Measurements from ENCODE around the gene ADAM19.
A peak's percentile ranks its signal among the peaks of the same experiment; 100 is the strongest.

ADAM19 gene

DNA sequence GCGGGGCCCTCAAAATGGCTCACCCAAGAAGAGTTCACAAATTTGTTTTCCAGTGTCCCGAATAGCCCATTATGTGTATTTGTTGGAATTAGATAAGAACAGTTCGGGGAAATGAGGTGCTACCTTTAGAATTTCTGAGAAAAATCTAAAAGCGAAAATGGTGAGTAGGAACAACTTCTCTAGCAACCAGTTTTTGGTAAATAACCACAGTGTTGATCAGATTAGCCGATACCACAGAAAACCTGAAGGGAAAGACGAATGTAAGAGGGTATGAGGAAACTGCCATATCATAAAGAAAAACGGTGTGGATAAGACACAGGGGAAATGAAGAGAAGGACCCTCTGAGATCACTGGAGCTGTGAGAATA is 31.0 kb downstream of the ADAM19 start:
- DNase-seq = no peak

GRCh38 chr5:157543825-157544622 is 31.6 kb downstream of the ADAM19 start:
- no peak for DNase-seq

- no peak for DNase-seq
Observed at GRCh38 chr5:157542282-157543000, 33.1 kb downstream of the ADAM19 start.

- no peak for DNase-seq
Observed at GRCh38 chr5:157541447-157542118, 34.0 kb downstream of the ADAM19 start.

DNA sequence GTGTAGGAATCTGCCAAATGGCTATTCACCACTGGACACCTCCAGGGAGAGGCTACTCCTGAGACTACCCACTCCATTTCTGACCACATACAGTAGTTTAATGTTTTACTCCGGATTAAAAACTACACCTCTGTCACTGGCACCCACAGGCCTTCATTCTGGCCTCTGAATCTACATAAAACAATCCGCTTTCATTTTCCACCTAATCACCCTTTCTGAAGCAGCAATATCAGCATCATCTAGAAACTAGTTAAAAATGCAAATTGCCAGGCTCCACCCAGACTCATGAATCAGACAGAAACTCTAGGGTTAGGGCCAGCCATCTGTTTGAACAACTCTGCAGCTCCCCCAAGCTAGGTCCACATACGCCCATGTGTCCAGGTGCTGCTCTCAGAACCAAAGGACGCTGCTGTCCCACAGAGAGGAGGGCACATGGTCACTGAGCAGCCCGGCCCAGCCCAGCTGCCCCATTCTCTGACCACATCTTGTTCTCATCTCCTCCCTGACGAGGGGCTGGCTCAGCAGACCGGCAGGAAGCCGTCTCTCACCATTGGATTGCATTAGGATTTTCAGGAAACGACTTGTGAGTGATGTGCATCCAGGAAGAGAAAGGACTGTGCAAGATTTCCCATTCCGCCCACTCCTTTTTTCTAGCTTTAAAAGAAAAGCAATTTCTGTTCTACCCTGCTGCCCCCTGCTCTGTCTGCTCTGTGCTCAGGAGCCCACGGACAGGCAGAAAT is 34.7 kb downstream of the ADAM19 start:
- DNase-seq = no peak

DNA sequence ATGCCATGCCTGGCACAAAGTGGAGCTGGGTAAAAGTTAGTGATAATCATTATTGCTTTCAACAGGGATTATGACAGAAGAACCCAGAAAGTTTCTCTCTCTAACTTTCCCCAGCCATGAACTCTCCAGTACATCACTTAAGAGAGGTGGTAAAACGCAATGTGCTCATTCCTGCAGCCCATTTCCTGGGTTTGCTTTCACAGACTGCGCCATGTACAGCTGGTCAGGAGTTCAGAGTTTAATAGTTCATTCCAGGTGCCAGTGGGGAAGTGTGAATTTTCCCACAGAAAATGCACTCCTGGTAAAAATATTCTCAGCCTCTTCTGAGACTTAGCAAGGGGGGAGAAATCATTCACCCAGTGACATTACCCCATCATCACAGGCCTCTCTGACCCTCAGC is 35.5 kb downstream of the ADAM19 start:
- DNase-seq = no peak

- DNase-seq = no peak
Observed at GRCh38 chr5:157539503-157540022, 36.0 kb downstream of the ADAM19 start.

DNA sequence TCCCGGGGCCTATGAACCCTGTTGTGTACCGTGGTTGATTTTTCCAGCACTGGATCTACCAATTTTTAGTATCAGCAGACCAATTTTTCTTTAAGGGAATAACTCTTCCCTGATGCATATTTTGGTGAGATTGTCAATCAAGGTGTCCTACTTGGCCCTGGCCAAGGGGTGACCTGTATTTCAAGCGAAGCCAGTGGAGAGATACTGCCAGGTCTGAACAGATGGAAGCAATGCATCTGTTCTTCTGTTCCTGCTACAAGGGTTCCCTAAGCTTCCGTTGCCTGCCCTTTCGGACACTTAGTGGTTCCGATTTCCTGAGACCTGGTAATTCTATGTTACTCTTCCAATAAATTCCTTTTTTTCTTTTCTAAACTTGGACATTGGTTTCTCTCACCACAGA is 37.3 kb downstream of the ADAM19 start:
- DNase-seq = no peak

- no peak for DNase-seq
Observed at GRCh38 chr5:157535042-157535865, 40.3 kb downstream of the ADAM19 start.

DNA sequence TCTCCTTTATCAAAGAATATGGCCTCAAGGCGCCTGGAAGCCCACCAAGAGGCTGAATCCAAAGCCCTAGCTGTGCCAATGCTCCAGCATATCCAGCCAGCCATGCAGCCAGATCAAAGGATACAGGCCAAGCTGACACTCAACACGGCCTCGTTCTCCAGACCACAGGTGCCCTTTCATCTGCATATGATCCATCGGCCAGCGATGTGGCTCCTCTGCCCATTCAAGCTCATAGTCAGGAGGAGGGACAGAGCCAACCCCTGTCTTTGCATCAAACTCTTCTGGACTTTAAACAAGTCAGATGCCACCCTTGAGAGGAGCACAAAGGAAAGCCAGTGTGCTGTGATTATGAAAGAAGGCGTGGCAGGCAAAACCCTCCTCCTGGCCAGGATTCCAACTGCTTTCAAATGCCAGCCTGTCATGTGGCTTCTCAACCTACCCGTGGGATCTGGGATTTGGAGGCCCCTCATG is 42.5 kb downstream of the ADAM19 start:
- no peak for DNase-seq

DNA sequence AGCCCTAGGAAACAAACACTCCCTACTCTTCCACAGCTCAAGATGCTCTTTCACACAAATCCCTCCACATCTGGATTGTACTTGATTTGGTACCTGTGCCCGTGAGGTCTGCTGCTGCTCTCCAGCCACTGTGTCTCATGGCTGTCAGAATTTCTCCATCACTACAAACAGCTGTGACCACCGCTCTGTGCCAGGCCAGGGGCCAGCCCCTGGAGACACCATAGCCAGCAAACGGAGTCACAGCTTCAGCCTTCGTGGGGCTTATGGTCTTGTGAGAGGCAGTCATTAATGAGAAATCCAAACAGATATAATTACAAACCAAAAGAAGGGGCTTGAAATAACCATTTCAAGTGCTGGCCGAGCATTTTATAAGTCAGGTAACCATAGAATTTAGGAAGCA is 43.6 kb downstream of the ADAM19 start:
- DNase-seq = no peak

- DNase-seq = no peak
Observed at GRCh38 chr5:157530226-157530972, 45.2 kb downstream of the ADAM19 start.

GRCh38 chr5:157529002-157529401 is 46.6 kb downstream of the ADAM19 start:
- DNase-seq = no peak

DNA sequence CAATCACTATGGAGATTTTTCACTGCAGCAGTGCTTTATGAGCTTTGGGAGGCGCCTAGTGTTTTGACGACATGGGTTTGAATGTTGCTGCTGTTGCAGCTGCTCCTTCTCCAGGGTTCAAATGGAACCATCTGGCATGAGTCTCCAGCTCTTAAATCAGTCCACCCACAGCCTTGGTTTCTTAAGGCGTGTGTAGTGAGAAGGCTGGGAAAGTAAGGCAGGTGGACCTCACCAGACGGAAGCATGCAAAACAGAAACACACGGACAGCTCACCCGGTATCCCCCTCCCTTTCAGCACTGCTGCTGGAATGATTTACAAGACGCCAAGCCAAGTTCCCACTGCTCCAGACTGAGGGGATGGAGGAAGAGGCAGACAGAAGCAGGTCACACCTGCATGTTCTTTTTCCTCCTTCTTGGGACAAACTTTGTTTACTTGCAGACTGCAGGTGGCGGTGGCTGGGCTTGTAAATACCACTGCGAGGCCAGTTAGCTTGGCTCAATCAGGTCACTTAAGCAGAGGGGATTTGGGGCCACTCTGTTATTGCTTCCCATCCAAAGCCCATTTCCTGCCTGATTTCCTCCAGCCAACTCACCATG is 47.4 kb downstream of the ADAM19 start:
- peak in 12 of 58 donors; percentile 15 to 60 (median 31) for DNase-seq

DNA sequence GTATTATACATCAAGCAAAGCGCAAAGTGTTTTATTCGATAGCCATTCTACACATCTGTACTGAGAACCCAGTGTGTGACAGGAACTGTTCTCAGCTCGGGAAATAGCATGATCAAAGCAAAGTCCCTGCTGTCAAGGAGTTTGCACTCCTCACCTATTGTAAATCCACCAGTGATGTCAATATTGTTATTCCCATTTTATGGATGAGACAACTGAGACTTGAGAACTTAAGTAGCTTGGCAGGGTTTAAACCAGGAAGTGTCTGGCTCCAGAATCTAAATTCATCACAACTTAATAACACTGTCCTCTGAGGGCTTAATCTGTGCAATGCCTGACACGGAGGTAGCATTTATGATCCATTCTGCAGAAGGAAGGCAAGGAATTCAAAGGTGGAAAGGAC is 50.7 kb downstream of the ADAM19 start:
- no peak for DNase-seq

DNA sequence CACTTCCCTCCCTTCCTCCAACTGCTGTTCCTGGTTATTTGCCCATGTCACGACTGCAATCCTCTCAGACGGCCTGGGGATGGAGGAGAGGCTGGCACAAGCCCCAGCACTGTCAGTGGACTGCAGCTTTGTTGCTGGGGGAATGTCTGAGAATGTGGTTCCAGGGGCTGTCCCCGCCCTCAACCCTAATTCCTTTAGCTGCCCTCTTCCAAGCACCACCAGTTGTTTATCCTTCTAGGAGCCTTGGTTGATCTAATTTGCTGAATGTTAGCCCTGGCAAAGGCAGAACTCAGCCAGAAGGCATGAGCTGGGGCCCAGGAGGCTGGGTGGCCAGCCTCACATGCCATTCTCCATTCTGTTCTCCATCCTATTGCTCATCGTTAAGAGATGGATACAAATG is 51.6 kb downstream of the ADAM19 start:
- peak in 3 of 58 donors; percentile 5 to 55 (median 14) for DNase-seq

GRCh38 chr5:157521704-157522029 is 53.9 kb downstream of the ADAM19 start:
- DNase-seq = no peak

DNA sequence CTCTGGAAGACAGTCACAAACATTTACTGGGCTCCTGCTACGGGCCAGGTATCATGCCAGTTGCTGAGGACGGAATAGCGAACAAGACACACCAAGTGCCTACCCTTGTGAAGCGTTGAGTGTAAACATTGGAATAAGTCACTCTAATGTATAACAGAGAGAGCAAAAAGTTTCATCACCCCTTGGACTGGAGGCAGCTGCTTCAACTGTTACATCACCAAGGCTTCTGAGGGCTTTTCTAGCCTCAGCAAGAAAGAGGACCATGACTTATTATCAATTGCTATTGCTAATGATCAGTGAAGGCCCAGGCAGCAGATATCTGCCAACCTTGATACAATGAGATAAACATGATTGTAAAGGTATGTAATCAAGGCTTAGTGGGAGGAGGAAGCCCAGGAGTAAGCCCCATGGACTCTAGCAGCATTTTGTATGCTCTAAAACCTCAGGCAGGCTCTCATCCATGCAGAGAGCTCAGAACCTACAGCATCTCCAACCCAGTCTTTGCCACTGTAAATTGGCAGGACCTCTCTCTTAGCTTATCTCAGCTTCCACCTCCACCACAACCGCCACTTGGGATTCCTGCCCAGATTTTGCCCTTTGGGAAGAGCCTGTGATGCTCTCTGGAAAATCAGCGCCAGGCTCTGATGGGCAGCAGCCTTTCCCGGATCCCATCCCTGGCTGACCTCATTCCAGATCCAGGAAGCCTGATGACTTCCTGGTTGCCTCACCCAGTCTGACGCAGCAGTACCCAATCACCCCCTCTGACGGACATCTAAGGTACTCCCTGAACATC is 54.5 kb downstream of the ADAM19 start:
- DNase-seq = no peak
